T-cell (primary cell): ENCODE data around the gene FOXN3. TPM values are rescaled to one million over a fixed set of nuclear protein-coding genes. Genes with fewer than 3 reads are reported as not detected.

Experiments used
- ATAC-seq, 4 experiments: fragments of 200-7000 bp in 3 of 4; fragments of 150-1000 bp in 1 of 4; cut with Tn5 transposase; replicated peaks in 1 of 4; 1 replicate in 3 of 4; 2 replicates in 1 of 4; pipeline ENCODE4 v1.10.0; 2021; ENCODE audit warnings: moderate library complexity in 3 of 4, mild to moderate bottlenecking in 2 of 4, moderate number of reproducible peaks in 1 of 4
- CTCF ChIA-PET, 2 donors: fragments of 300-600 bp; sonication (Branson Sonifier 250); formaldehyde crosslinking; loops; one replicate each; lab custom pipeline; 2022; ENCODE audit warnings: antibody characterized with exemption in 2 of 2; lab: Charles Lee
- POLR2A ChIA-PET, 2 donors: fragments of 300-600 bp; sonication (Branson Sonifier 250); formaldehyde crosslinking; loops; one replicate each; lab custom pipeline; 2022; ENCODE audit warnings: antibody characterized with exemption in 2 of 2; lab: Charles Lee
- DNase-seq, 35 experiments: peaks; one replicate each; pipeline versions ENCODE4 v3.0.0 to v3.0.0-alpha.2; 2013 to 2023
- H3K27ac ChIP-seq: one replicate; pipeline ENCODE4 v1.5.1; 2013; ENCODE audit warnings: low read length
- H3K27me3 ChIP-seq, 2 experiments: replicated peaks in 1 of 2; 1 replicate in 1 of 2; 2 replicates in 1 of 2; pipeline versions ENCODE4 v1.6.1 to v1.7.0; 2013; ENCODE audit warnings: low read length in 1 of 2, mixed read lengths in 1 of 2; ENCODE audit not compliant: control insufficient read depth in 2 of 2, insufficient read depth in 2 of 2; ENCODE audit errors: extremely low read depth in 1 of 2
- H3K36me3 ChIP-seq, 2 donors: 1 replicate in 1 of 2; 2 replicates in 1 of 2; pipeline versions ENCODE4 v1.6.1 to v1.7.0; 2013; ENCODE audit warnings: low read length in 1 of 2; ENCODE audit not compliant: control insufficient read depth in 2 of 2, insufficient read depth in 1 of 2; ENCODE audit errors: extremely low read depth in 1 of 2
- H3K4me1 ChIP-seq, 2 experiments: 1 replicate in 1 of 2; 2 replicates in 1 of 2; pipeline versions ENCODE4 v1.6.1 to v1.7.0; 2013; ENCODE audit warnings: low read length in 2 of 2, mixed read lengths in 1 of 2; ENCODE audit not compliant: insufficient read depth in 2 of 2, control insufficient read depth in 1 of 2; ENCODE audit errors: extremely low read depth in 1 of 2
- H3K4me3 ChIP-seq, 2 donors: 1 replicate in 1 of 2; 2 replicates in 1 of 2; pipeline versions ENCODE4 v1.5.1 to v1.7.0; 2013; ENCODE audit warnings: mild to moderate bottlenecking in 2 of 2, low read length in 1 of 2, moderate library complexity in 1 of 2; ENCODE audit not compliant: control insufficient read depth in 1 of 2; ENCODE audit errors: extremely low read depth in 1 of 2
- H3K9me3 ChIP-seq: 2 replicates; pipeline ENCODE4 v1.7.0; 2013
- H3K27ac Mint-ChIP-seq, 2 donors: one replicate each; pipeline ENCODE4 v1.8.0; 2020 to 2021; ENCODE audit warnings: mild to moderate bottlenecking in 2 of 2, mixed read lengths in 2 of 2
- H3K27me3 Mint-ChIP-seq, 2 donors: one replicate each; pipeline ENCODE4 v1.8.0; 2021 to 2022; ENCODE audit warnings: mixed read lengths in 2 of 2
- H3K36me3 Mint-ChIP-seq: one replicate; pipeline ENCODE4 v1.8.0; 2021; ENCODE audit warnings: mixed read lengths
- H3K4me1 Mint-ChIP-seq, 3 donors: one replicate each; pipeline ENCODE4 v1.8.0; 2020 to 2022; ENCODE audit warnings: mixed read lengths in 3 of 3, mild to moderate bottlenecking in 1 of 3
- H3K4me3 Mint-ChIP-seq, 3 donors: one replicate each; pipeline ENCODE4 v1.8.0; 2020 to 2022; ENCODE audit warnings: mild to moderate bottlenecking in 3 of 3, mixed read lengths in 3 of 3, moderate library complexity in 3 of 3
- H3K9me3 Mint-ChIP-seq, 3 donors: one replicate each; pipeline ENCODE4 v1.8.0; 2020 to 2022; ENCODE audit warnings: mixed read lengths in 3 of 3
- WGBS: methylation state at CpG from one replicate; pipeline ENCODE4 v1.1.5; 2013; ENCODE audit warnings: missing lambda C conversion rate; ENCODE audit not compliant: insufficient coverage; 5-methylcytosine and 5-hydroxymethylcytosine counted together
- total RNA-seq, 35 experiments: library from RNA in 6 of 35; stranded (reverse) in 6 of 35; fragments of 120-200 nt in 1 of 35; gene quantifications; one replicate each; pipeline versions ENCODE4 v1.2.1 to v1.2.4 and lab custom pipeline; 2013 to 2026

FOXN3 gene
- total RNA-seq, 5 donors from 2014 or later (not counting 1 experiment from before 2014, with no cell fraction given) = 92.8 to 176 (median 103) TPM

DNA sequence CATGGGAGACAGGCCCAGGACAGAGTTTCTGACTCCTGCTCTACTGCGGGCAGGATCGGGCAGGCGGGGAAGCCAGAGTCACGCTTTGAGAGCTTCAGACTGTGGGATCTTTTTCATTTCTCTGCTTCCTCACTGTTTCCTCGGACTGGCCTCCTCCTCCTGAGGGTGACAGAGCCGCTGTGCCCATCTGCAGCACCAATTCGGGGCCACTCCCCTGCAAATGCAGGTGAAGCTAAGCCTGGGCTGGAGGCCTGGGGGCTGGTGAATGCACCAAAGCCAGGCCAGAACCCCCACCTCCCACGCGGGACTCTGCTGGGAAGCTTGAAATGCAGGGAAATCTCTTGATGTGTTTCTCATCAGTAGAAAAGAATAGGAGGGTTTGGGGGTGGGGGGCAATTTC, 77.5 kb downstream of the FOXN3 start:
- ChIA-PET CTCF (no interaction called here), POLR2A (no interaction called here)
- no peak overlapping the region for H3K4me3 ChIP-seq
- peaks cover 1 to 3% of the 10 kb centered on the region in 2 donors for H3K36me3 ChIP-seq
- Mint-ChIP-seq H3K27ac (no peak overlapping the region), H3K4me1 (peaks cover 44 to 59% (median 49%) of the 10 kb centered on the region in 3 donors), H3K9me3 (no peaks in the 10 kb centered on the region), H3K4me3 (no peak overlapping the region), H3K36me3 (peaks cover 21% of the 10 kb centered on the region), H3K27me3 (no peaks in the 10 kb centered on the region)
- peaks cover 3 to 6% of the 10 kb centered on the region in 2 experiments for H3K4me1 ChIP-seq
- no peak for ATAC-seq
- no peak for DNase-seq
- H3K27ac ChIP-seq = no peak overlapping the region
- no peaks in the 10 kb centered on the region for H3K27me3 ChIP-seq
- H3K9me3 ChIP-seq = no peaks in the 10 kb centered on the region
- WGBS = 97% methylated on average over 6 of the region's 9 CpGs

DNA sequence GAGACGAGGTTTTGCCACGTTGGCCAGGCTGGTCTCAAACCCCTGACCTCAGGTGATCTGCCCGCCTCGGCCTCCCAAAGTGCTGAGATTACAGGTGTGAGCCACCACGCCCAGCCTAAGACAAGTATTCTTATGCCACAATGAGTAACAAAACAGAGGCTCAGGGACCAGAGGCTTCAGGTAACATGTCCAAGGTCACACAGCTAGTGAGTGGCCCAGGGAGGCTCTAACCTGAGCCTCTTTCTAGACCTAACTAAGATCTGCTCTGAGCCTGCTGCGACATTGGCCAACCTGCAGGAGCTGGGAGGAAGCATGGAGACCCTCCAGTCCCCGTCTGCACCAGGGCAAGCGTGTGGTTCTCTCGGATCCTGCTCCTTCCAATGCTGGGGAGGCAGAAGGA, 77.9 kb downstream of the FOXN3 start:
- H3K4me3 ChIP-seq = no peak overlapping the region
- no peak for ATAC-seq
- ChIA-PET POLR2A (no interaction called here), CTCF (no interaction called here)
- no peak overlapping the region for H3K27ac ChIP-seq
- Mint-ChIP-seq H3K27ac (no peak overlapping the region), H3K36me3 (peaks cover 17% of the 10 kb centered on the region), H3K9me3 (no peaks in the 10 kb centered on the region), H3K4me3 (no peak overlapping the region), H3K27me3 (no peaks in the 10 kb centered on the region), H3K4me1 (peaks cover 42 to 56% (median 47%) of the 10 kb centered on the region in 3 donors)
- peaks cover 2 to 3% of the 10 kb centered on the region in 2 donors for H3K36me3 ChIP-seq
- 97% methylated on average over 9 of the region's 9 CpGs for WGBS
- H3K9me3 ChIP-seq = no peaks in the 10 kb centered on the region
- no peaks in the 10 kb centered on the region for H3K27me3 ChIP-seq
- peaks cover 3 to 6% of the 10 kb centered on the region in 2 experiments for H3K4me1 ChIP-seq
- DNase-seq = no peak

DNA sequence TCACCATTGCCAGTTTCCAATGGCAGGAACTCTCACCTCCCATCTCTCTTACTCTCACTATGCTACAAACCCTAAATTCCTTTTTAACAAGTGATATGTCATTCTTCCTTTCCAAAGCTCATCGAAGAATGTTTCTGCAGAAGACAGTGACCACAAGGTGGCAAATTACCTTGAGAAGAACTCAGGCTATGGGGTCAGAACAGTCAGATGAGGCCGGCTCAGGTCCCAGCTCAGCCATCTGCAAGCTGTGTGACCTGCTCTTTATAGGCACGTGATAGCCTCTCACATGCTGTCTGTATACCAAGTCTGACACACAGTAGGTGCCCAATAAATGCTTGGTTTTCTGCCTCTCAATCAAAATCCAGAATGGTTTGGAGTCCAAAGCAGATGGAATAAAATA, 80.7 kb downstream of the FOXN3 start:
- H3K27ac Mint-ChIP-seq = no peak overlapping the region
- H3K27me3 ChIP-seq = no peaks in the 10 kb centered on the region
- H3K36me3 ChIP-seq = peaks cover 2 to 3% of the 10 kb centered on the region in 2 donors
- H3K4me1 ChIP-seq = peaks cover 3 to 6% of the 10 kb centered on the region in 2 experiments
- H3K9me3 Mint-ChIP-seq = no peaks in the 10 kb centered on the region
- H3K4me3 ChIP-seq = no peak overlapping the region
- ChIA-PET CTCF (interaction anchor here (0.5 to 1.2 kb wide), 5 partner anchors 18 to 666 kb away, joined by 3 to 4 read pairs (median 3); no protein-coding TSS in a partner anchor), POLR2A (interaction anchor here in 1 of 2 donors (0.7 kb wide), 1 partner anchor 520 kb away, joined by 3 read pairs; no protein-coding TSS in a partner anchor)
- H3K9me3 ChIP-seq = no peaks in the 10 kb centered on the region
- no peak overlapping the region for H3K4me3 Mint-ChIP-seq
- ATAC-seq (no peak), DNase-seq (peak in 1 of 35 experiments; percentile 44)
- 86% methylated on average over 3 of the region's 3 CpGs for WGBS
- H3K36me3 Mint-ChIP-seq = peaks cover 23% of the 10 kb centered on the region
- peaks cover 49 to 53% (median 51%) of the 10 kb centered on the region in 3 donors for H3K4me1 Mint-ChIP-seq
- H3K27ac ChIP-seq = no peak overlapping the region
- H3K27me3 Mint-ChIP-seq = no peaks in the 10 kb centered on the region

DNA sequence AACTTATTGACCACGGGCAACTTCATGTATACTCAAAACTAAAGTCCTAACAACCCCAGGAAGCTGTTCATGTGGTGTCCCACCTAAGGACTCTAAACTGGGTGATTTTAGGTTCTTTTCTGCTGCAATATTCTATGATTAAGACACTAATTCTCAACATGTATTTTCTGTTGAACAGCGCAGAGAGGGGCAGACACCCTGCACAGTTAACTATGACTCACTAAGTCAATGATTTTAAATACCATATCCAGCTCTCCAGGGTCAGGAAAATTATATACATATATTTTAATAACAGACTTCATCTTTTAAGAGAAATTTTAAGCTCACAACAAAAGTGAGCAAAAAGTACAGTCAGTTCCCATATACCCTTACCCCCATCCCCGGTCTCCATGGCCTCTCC, 85.0 kb downstream of the FOXN3 start:
- Mint-ChIP-seq H3K36me3 (peaks cover 24% of the 10 kb centered on the region), H3K4me1 (peaks cover 46 to 58% (median 53%) of the 10 kb centered on the region in 3 donors), H3K9me3 (no peaks in the 10 kb centered on the region), H3K27ac (no peak overlapping the region), H3K27me3 (no peaks in the 10 kb centered on the region), H3K4me3 (no peak overlapping the region)
- CTCF ChIA-PET = no interaction called here
- Histone ChIP-seq H3K4me3 (no peak overlapping the region), H3K27me3 (no peaks in the 10 kb centered on the region), H3K27ac (no peak overlapping the region), H3K36me3 (peaks cover 2 to 5% of the 10 kb centered on the region in 2 donors), H3K9me3 (no peaks in the 10 kb centered on the region), H3K4me1 (peaks cover 0 to 3% of the 10 kb centered on the region in 2 experiments)
- DNase-seq (no peak), ATAC-seq (no peak)
- POLR2A ChIA-PET = no interaction called here
- WGBS = no CpG with 5 or more reads among the region's 3 CpGs

DNA sequence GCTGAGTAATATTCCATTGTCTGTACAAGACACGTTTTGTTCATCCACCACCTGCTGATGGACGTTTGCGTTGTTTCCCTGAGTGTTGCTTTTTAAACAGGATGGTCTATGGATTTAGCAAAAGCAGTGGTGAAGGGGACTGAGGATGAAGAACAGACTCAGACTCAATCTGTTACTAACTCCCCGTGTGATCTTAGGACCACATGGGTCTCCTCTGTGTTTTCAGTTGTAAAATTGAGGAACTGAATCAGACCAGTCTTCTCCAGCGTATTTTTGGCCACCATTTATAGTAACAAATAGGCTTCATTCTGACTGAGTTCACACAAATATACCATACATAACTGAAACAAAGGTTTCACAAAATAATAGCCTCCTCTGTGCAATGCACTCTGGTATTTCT, 85.6 kb downstream of the FOXN3 start:
- no peak overlapping the region for H3K4me3 Mint-ChIP-seq
- DNase-seq = no peak
- H3K9me3 Mint-ChIP-seq = no peaks in the 10 kb centered on the region
- no peak overlapping the region for H3K4me3 ChIP-seq
- H3K27ac ChIP-seq = no peak overlapping the region
- peaks cover 2 to 5% of the 10 kb centered on the region in 2 donors for H3K36me3 ChIP-seq
- peaks cover 46 to 56% (median 52%) of the 10 kb centered on the region in 3 donors for H3K4me1 Mint-ChIP-seq
- ChIA-PET POLR2A (no interaction called here), CTCF (no interaction called here)
- peaks cover 2 to 3% of the 10 kb centered on the region in 2 experiments for H3K4me1 ChIP-seq
- 88% methylated on average over 3 of the region's 5 CpGs for WGBS
- H3K9me3 ChIP-seq = no peaks in the 10 kb centered on the region
- H3K27me3 ChIP-seq = no peaks in the 10 kb centered on the region
- peaks cover 24% of the 10 kb centered on the region for H3K36me3 Mint-ChIP-seq
- no peaks in the 10 kb centered on the region for H3K27me3 Mint-ChIP-seq
- ATAC-seq = no peak
- no peak overlapping the region for H3K27ac Mint-ChIP-seq

DNA sequence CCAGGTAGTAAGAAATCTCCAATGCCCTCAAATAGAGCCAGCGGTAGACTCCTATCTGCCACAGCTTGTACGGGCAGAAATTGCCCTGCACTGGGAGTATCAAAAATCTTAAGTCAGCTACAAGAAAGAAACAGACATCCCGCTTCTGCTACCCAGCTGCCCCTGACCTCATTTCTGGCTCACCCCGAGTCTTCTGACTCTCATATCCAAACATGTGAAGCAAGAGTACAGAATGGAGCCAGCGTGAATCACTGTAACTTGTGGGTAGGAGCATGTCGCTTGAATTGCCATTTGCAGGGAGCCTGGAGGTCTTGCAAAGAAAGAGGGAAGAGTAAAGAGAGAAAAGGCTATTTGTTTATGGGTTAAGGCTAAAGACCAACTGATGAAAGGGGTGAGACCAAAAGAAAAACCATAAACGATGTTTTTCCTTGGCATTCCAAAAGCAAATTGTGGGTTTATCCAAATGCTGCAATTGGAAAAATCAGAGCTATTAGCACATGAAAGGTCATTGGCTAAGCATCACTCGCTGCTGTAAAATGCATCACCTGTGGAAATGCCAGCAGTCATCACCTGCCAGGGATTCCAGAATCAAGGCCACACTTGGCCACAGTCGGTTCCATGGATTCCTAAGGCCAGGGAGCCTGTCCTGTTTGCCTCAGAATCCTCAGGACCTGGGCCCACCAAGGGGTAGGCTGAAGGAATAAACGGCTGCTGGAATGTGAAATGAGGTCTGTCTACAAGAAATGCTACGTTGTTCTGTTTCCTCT, 86.6 kb downstream of the FOXN3 start:
- Mint-ChIP-seq H3K36me3 (peaks cover 31% of the 10 kb centered on the region), H3K27me3 (no peaks in the 10 kb centered on the region), H3K27ac (no peak overlapping the region), H3K9me3 (peaks cover 0 to 2% (median 0%) of the 10 kb centered on the region in 3 donors), H3K4me3 (no peak overlapping the region), H3K4me1 (peaks cover 49 to 62% (median 58%) of the 10 kb centered on the region in 3 donors)
- Histone ChIP-seq H3K4me1 (peaks cover 5 to 9% of the 10 kb centered on the region in 2 experiments), H3K27me3 (no peaks in the 10 kb centered on the region), H3K4me3 (no peak overlapping the region), H3K9me3 (no peaks in the 10 kb centered on the region), H3K36me3 (peaks cover 2 to 5% of the 10 kb centered on the region in 2 donors), H3K27ac (no peak overlapping the region)
- ChIA-PET CTCF (no interaction called here), POLR2A (no interaction called here)
- 100% methylated on average over 4 of the region's 11 CpGs for WGBS
- ATAC-seq (no peak), DNase-seq (no peak)
